Smooth muscle cell (in vitro differentiated cells): ENCODE results near the gene ZBTB20. TPM values are rescaled to one million over a fixed set of nuclear protein-coding genes. Genes with fewer than 3 reads are reported as not detected.

ENCODE experiments used
- DNase-seq: peaks from one replicate; lab custom pipeline; 2025; ENCODE audit not compliant: unreplicated experiment; lab: John Stamatoyannopoulos, UW
- H2AFZ ChIP-seq: fragments of 200-600 bp; sonication (generic); 2 replicates; pipeline ENCODE4 v1.6.0; 2016; ENCODE audit warnings: antibody characterized with exemption, low read depth, mild to moderate bottlenecking
- H3F3A ChIP-seq: fragments of 200-600 bp; sonication (generic); 2 replicates; pipeline ENCODE4 v1.6.0; 2017; ENCODE audit warnings: antibody characterized with exemption, low read depth
- H3K27ac ChIP-seq: fragments of 200-600 bp; sonication (generic); 2 replicates; pipeline ENCODE4 v1.5.1; 2016; ENCODE audit warnings: low read depth, mild to moderate bottlenecking
- H3K27me3 ChIP-seq: fragments of 200-600 bp; sonication (generic); 2 replicates; pipeline ENCODE4 v1.6.1; 2016; ENCODE audit warnings: low read depth, mild to moderate bottlenecking
- H3K36me3 ChIP-seq: fragments of 200-600 bp; sonication (generic); 2 replicates; pipeline ENCODE4 v1.5.1; 2016; ENCODE audit warnings: low read depth
- H3K4me1 ChIP-seq: fragments of 200-600 bp; sonication (generic); 2 replicates; pipeline ENCODE4 v1.5.1; 2016; ENCODE audit warnings: low read depth
- H3K4me2 ChIP-seq: fragments of 200-600 bp; sonication (generic); 2 replicates; pipeline ENCODE4 v1.6.0; 2016; ENCODE audit warnings: mild to moderate bottlenecking
- H3K4me3 ChIP-seq: fragments of 200-600 bp; sonication (generic); 2 replicates; pipeline ENCODE4 v1.5.1; 2016; ENCODE audit warnings: mild to moderate bottlenecking
- H3K79me2 ChIP-seq: fragments of 200-600 bp; sonication (generic); 2 replicates; pipeline ENCODE4 v1.6.0; 2016; ENCODE audit warnings: low read depth, mild to moderate bottlenecking
- H3K9ac ChIP-seq: fragments of 200-600 bp; sonication (generic); 2 replicates; pipeline ENCODE4 v1.6.0; 2016; ENCODE audit warnings: low read depth
- H3K9me3 ChIP-seq: fragments of 200-600 bp; sonication (generic); replicated peaks from 2 replicates; pipeline ENCODE4 v1.5.1; 2016; ENCODE audit warnings: low read depth
- H4K20me1 ChIP-seq: fragments of 200-600 bp; sonication (generic); 2 replicates; pipeline ENCODE4 v1.6.0; 2016; ENCODE audit warnings: low read depth
- CTCF ChIP-seq: fragments of 200-600 bp; sonication (generic); IDR thresholded peaks from 2 replicates; pipeline ENCODE4 v1.5.1; 2017; ENCODE audit warnings: borderline replicate concordance, mild to moderate bottlenecking, antibody characterized with exemption; ENCODE audit not compliant: insufficient read depth, poor library complexity, severe bottlenecking
- WGBS: methylation state at CpG from one replicate; pipeline ENCODE4 v1.1.7; 2016; ENCODE audit warnings: low lambda C conversion rate; 5-methylcytosine and 5-hydroxymethylcytosine counted together
- polyA plus RNA-seq: library from polyadenylated mRNA; unstranded; fragments of >200 nt; fragmentation: Nextera tagmentation; extraction: Ambion mirVana; gene quantifications from 2 replicates; pipeline ENCODE4 v1.2.1, GENCODE V29; 2016
- total RNA-seq: library from RNA; depleted of rRNA; stranded (reverse); fragments of >200 nt; gene quantifications from 2 replicates; pipeline ENCODE4 v1.2.3, GENCODE V29; 2014

Gene ZBTB20
- total and polyA plus RNA-seq, 2 experiments from 2014 or later: 4.9 to 6.8 TPM

- Histone ChIP-seq H3K79me2 (no peaks in the 10 kb centered on the region), H3K4me3 (no peak overlapping the region)
- WGBS: 92% methylated on average over 2 of the region's 2 CpGs
Measured at GRCh38 chr3:114331007-114331406, 816.1 kb downstream of the ZBTB20 start.

GRCh38 chr3:114329823-114330222 lies 817.3 kb downstream of the ZBTB20 start:
- WGBS: 97% methylated on average over 2 of the region's 2 CpGs

More at GRCh38 chr3:114331007-114331406, 816.1 kb downstream of the ZBTB20 start:
- Histone ChIP-seq H3K4me1 (peaks cover 17% of the 10 kb centered on the region), H3F3A (no peaks in the 10 kb centered on the region), H2AFZ (no peak overlapping the region), H3K4me2 (no peak overlapping the region), H3K9ac (no peak overlapping the region), H3K9me3 (no peaks in the 10 kb centered on the region), H3K27me3 (no peaks in the 10 kb centered on the region), H4K20me1 (no peaks in the 10 kb centered on the region), H3K27ac (no peak overlapping the region), H3K36me3 (no peaks in the 10 kb centered on the region)
- no peak for DNase-seq
- no peak for TF ChIP-seq CTCF

GRCh38 chr3:114328345-114328744 lies 818.7 kb downstream of the ZBTB20 start:
- Histone ChIP-seq H3K36me3 (no peaks in the 10 kb centered on the region), H3K4me1 (peaks cover 19% of the 10 kb centered on the region), H3K4me2 (no peak overlapping the region), H3K79me2 (no peaks in the 10 kb centered on the region), H4K20me1 (no peaks in the 10 kb centered on the region), H3K27ac (no peak overlapping the region), H3K9ac (no peak overlapping the region), H3K4me3 (no peak overlapping the region), H2AFZ (no peak overlapping the region), H3K27me3 (no peaks in the 10 kb centered on the region), H3F3A (no peaks in the 10 kb centered on the region), H3K9me3 (no peaks in the 10 kb centered on the region)
- no peak for TF ChIP-seq CTCF
- no peak for DNase-seq
- 74% methylated on average over 3 of the region's 3 CpGs for WGBS

More at GRCh38 chr3:114329823-114330222, 817.3 kb downstream of the ZBTB20 start:
- Histone ChIP-seq H3K9me3 (no peaks in the 10 kb centered on the region), H4K20me1 (no peaks in the 10 kb centered on the region), H3K4me2 (no peak overlapping the region), H3K4me3 (no peak overlapping the region), H3K36me3 (no peaks in the 10 kb centered on the region), H3K27me3 (no peaks in the 10 kb centered on the region), H3K4me1 (peaks cover 21% of the 10 kb centered on the region), H3K27ac (no peak overlapping the region), H2AFZ (no peak overlapping the region), H3F3A (no peaks in the 10 kb centered on the region), H3K79me2 (no peaks in the 10 kb centered on the region), H3K9ac (no peak overlapping the region)
- no peak for DNase-seq
- no peak for TF ChIP-seq CTCF

DNA sequence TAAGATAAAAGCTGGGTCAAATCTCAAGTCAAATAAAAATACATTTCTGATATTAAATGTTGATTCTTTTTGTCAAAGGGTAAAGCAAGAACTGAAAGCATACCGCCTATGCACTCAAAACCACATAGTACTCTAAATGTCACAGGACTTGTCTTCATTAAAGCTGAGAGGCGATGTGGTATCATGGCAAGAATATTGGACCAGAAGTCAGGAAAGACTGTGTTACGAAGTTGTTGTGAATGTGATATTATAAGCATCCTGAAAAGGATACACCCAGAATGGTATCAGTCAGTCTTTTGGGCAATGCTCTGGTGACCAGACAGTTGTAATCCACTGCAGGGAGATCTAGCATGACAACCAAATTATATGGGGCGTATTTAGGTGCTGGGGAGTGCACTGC lies 819.4 kb downstream of the ZBTB20 start:
- H3K27ac ChIP-seq: no peak overlapping the region
- no peak for TF ChIP-seq CTCF
- no peaks in the 10 kb centered on the region for H3K79me2 ChIP-seq
- H3K27me3 ChIP-seq: no peaks in the 10 kb centered on the region
- H2AFZ ChIP-seq: no peak overlapping the region
- WGBS: 95% methylated on average over 4 of the region's 4 CpGs
- no peak overlapping the region for H3K4me2 ChIP-seq
- no peaks in the 10 kb centered on the region for H3F3A ChIP-seq
- no peaks in the 10 kb centered on the region for H3K9me3 ChIP-seq
- no peak overlapping the region for H3K4me3 ChIP-seq
- no peaks in the 10 kb centered on the region for H4K20me1 ChIP-seq
- DNase-seq: no peak
- no peak overlapping the region for H3K9ac ChIP-seq
- peaks cover 16% of the 10 kb centered on the region for H3K4me1 ChIP-seq
- no peaks in the 10 kb centered on the region for H3K36me3 ChIP-seq
